H4 (cell line): ENCODE results near the gene FBXW12. TPM values are rescaled to one million over a fixed set of nuclear protein-coding genes. Genes with fewer than 3 reads are reported as not detected.

Experiments
- DNase-seq: peaks from one replicate; pipeline ENCODE4 v3.0.0-alpha.2; 2015; ENCODE audit warnings: low spot score
- total RNA-seq: library from RNA; depleted of rRNA; stranded (reverse); fragments of >200 nt; shearing (Covaris generic); gene quantifications from 2 replicates; pipeline ENCODE4 v1.2.3, GENCODE V29; 2014

FBXW12 gene
- total RNA-seq, 1 experiment from 2014 or later, result 0.08 TPM

GRCh38 chr3:48407542-48408099, 35.6 kb downstream of the FBXW12 start:
- no peak for DNase-seq

- DNase-seq, result no peak
These were observed 36.8 kb downstream of the FBXW12 start for GRCh38 chr3:48408823-48409281.

GRCh38 chr3:48409291-48410201, 37.5 kb downstream of the FBXW12 start:
- no peak for DNase-seq

- DNase-seq, result no peak
These were observed 38.4 kb downstream of the FBXW12 start for GRCh38 chr3:48410205-48411040.

- no peak for DNase-seq
These were observed 39.1 kb downstream of the FBXW12 start for GRCh38 chr3:48411041-48411588.

- no peak for DNase-seq
These were observed 39.8 kb downstream of the FBXW12 start for GRCh38 chr3:48411606-48412374.

GRCh38 chr3:48412375-48413001, 40.5 kb downstream of the FBXW12 start:
- DNase-seq, result no peak

GRCh38 chr3:48413086-48413485, 41.1 kb downstream of the FBXW12 start:
- no peak for DNase-seq

GRCh38 chr3:48413611-48414010, 41.6 kb downstream of the FBXW12 start:
- no peak for DNase-seq

GRCh38 chr3:48414376-48415250, 42.6 kb downstream of the FBXW12 start:
- no peak for DNase-seq

GRCh38 chr3:48415251-48415953, 43.4 kb downstream of the FBXW12 start:
- no peak for DNase-seq

GRCh38 chr3:48416091-48416505, 44.1 kb downstream of the FBXW12 start:
- no peak for DNase-seq

- no peak for DNase-seq
These were observed 44.5 kb downstream of the FBXW12 start for GRCh38 chr3:48416546-48416945.

GRCh38 chr3:48417529-48418108, 45.6 kb downstream of the FBXW12 start:
- DNase-seq, result no peak

GRCh38 chr3:48418140-48418539, 46.1 kb downstream of the FBXW12 start:
- DNase-seq, result no peak

GRCh38 chr3:48418651-48419050, 46.6 kb downstream of the FBXW12 start:
- no peak for DNase-seq

- no peak for DNase-seq
These were observed 47.1 kb downstream of the FBXW12 start for GRCh38 chr3:48419149-48419548.

- no peak for DNase-seq
These were observed 47.6 kb downstream of the FBXW12 start for GRCh38 chr3:48419597-48419996.

GRCh38 chr3:48420561-48420960, 48.5 kb downstream of the FBXW12 start:
- no peak for DNase-seq
